CD4-positive, alpha-beta T cell (primary cell): ENCODE results near the gene NFIL3. TPM values are rescaled to one million over a fixed set of nuclear protein-coding genes. Genes with fewer than 3 reads are reported as not detected.
A peak's percentile ranks its signal among the peaks of the same experiment; 100 is the strongest.
"Not testable (repeated sequence)": the region's sequence is repeated elsewhere in the genome, so short reads cannot be mapped to it uniquely, and the experiment has no call there.

Source experiments
- ATAC-seq: fragments of 200-7000 bp; cut with Tn5 transposase; one replicate; pipeline ENCODE4 v1.10.0; 2022; ENCODE audit warnings: mild to moderate bottlenecking; ENCODE audit not compliant: poor library complexity
- CTCF ChIA-PET: fragments of 350-600 bp; sonication (Branson Sonifier 250); formaldehyde crosslinking; loops from one replicate; lab custom pipeline; 2021; ENCODE audit warnings: antibody characterized with exemption, inconsistent platforms; lab: Charles Lee
- POLR2A ChIA-PET: fragments of 350-600 bp; sonication (Branson Sonifier 250); formaldehyde crosslinking; loops from one replicate; lab custom pipeline; 2021; ENCODE audit warnings: antibody characterized with exemption, inconsistent platforms; lab: Charles Lee
- DNase-seq, 14 experiments: peaks; one replicate each; pipeline ENCODE4 v3.0.0-alpha.2; 2013 to 2020; ENCODE audit warnings: mixed read lengths in 2 of 14
- H3K27ac ChIP-seq, 2 donors: one replicate each; pipeline versions ENCODE4 v1.5.1 to v1.7.0; 2013; ENCODE audit warnings: low read length in 2 of 2, low read depth in 1 of 2, mild to moderate bottlenecking in 1 of 2
- H3K27me3 ChIP-seq, 2 experiments: 1 replicate in 1 of 2; 2 replicates in 1 of 2; pipeline versions ENCODE4 v1.6.1 to v1.7.0; 2013; ENCODE audit warnings: low read length in 2 of 2, control low read depth in 1 of 2, mild to moderate bottlenecking in 1 of 2, moderate library complexity in 1 of 2; ENCODE audit not compliant: insufficient read depth in 2 of 2, control insufficient read depth in 1 of 2
- H3K36me3 ChIP-seq: one replicate; pipeline ENCODE4 v1.6.1; 2013; ENCODE audit warnings: low read length, control low read depth; ENCODE audit not compliant: insufficient read depth
- H3K4me1 ChIP-seq: one replicate; pipeline ENCODE4 v1.6.1; 2013; ENCODE audit warnings: low read length, control low read depth; ENCODE audit not compliant: insufficient read depth
- H3K4me3 ChIP-seq: one replicate; pipeline ENCODE4 v1.5.1; 2013; ENCODE audit warnings: mild to moderate bottlenecking, low read length, moderate library complexity
- H3K9me3 ChIP-seq, 2 experiments: 1 replicate in 1 of 2; 2 replicates in 1 of 2; pipeline versions ENCODE4 v1.6.1 to v1.7.0; 2013; ENCODE audit warnings: low read length in 2 of 2, mild to moderate bottlenecking in 2 of 2, control low read depth in 1 of 2, moderate library complexity in 1 of 2; ENCODE audit not compliant: control insufficient read depth in 1 of 2, insufficient read depth in 1 of 2
- H3K27ac Mint-ChIP-seq: one replicate; pipeline ENCODE4 v1.8.0; 2020; ENCODE audit warnings: mixed read lengths
- H3K27me3 Mint-ChIP-seq: one replicate; pipeline ENCODE4 v1.8.0; 2021; ENCODE audit warnings: mixed read lengths
- H3K36me3 Mint-ChIP-seq: one replicate; pipeline ENCODE4 v1.8.0; 2021; ENCODE audit warnings: low read depth, mixed read lengths
- H3K4me1 Mint-ChIP-seq: one replicate; pipeline ENCODE4 v1.8.0; 2021; ENCODE audit warnings: low read depth, mixed read lengths
- H3K4me3 Mint-ChIP-seq: one replicate; pipeline ENCODE4 v1.8.0; 2020; ENCODE audit warnings: mild to moderate bottlenecking, mixed read lengths
- H3K9me3 Mint-ChIP-seq: one replicate; pipeline ENCODE4 v1.8.0; 2020; ENCODE audit warnings: mixed read lengths
- intact Hi-C, 2 experiments: fragments of 100-400 bp; cut with DNase I in 1 of 2; cut with micrococcal nuclease in 1 of 2; formaldehyde crosslinking; loops; one replicate each; pipeline versions ENCODE4 v1.15.1 to v1.9.0; 2023 to 2025; cut with DNase I, micrococcal nuclease
- polyA plus RNA-seq, 2 donors: library from polyadenylated mRNA; unstranded; fragments of 120-200 nt; gene quantifications; one replicate each; pipeline ENCODE4 v1.2.1, GENCODE V29; 2013
- total RNA-seq, 174 experiments: library from RNA in 2 of 174; stranded (reverse) in 2 of 174; gene quantifications; one replicate each; pipeline ENCODE4 v1.2.3 and lab custom pipeline; 2021 to 2026
- TF ChIP-seq, protein P1 (sequence below): fragments of 200-600 bp; IDR thresholded peaks from one replicate; pipeline ENCODE4 v1.8.0; 2022; ENCODE audit warnings: antibody characterized with exemption, mild to moderate bottlenecking

Gene NFIL3, protein sequence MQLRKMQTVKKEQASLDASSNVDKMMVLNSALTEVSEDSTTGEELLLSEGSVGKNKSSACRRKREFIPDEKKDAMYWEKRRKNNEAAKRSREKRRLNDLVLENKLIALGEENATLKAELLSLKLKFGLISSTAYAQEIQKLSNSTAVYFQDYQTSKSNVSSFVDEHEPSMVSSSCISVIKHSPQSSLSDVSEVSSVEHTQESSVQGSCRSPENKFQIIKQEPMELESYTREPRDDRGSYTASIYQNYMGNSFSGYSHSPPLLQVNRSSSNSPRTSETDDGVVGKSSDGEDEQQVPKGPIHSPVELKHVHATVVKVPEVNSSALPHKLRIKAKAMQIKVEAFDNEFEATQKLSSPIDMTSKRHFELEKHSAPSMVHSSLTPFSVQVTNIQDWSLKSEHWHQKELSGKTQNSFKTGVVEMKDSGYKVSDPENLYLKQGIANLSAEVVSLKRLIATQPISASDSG
- total RNA-seq, result 10 to 100 TPM; 31.0 to 32.4 TPM
- 4.0 TPM for polyA plus RNA-seq (2013, experiment 1 of 2)
- polyA plus RNA-seq (2013, experiment 2 of 2), result 10.4 TPM
- 1.8 to 155 (median 21.1) reads per million in 172 experiments for total RNA-seq (lab: John Stamatoyannopoulos, UW)

- H3K9me3 ChIP-seq, result no peaks in the 10 kb centered on the region
- TF ChIP-seq, protein P1, sequence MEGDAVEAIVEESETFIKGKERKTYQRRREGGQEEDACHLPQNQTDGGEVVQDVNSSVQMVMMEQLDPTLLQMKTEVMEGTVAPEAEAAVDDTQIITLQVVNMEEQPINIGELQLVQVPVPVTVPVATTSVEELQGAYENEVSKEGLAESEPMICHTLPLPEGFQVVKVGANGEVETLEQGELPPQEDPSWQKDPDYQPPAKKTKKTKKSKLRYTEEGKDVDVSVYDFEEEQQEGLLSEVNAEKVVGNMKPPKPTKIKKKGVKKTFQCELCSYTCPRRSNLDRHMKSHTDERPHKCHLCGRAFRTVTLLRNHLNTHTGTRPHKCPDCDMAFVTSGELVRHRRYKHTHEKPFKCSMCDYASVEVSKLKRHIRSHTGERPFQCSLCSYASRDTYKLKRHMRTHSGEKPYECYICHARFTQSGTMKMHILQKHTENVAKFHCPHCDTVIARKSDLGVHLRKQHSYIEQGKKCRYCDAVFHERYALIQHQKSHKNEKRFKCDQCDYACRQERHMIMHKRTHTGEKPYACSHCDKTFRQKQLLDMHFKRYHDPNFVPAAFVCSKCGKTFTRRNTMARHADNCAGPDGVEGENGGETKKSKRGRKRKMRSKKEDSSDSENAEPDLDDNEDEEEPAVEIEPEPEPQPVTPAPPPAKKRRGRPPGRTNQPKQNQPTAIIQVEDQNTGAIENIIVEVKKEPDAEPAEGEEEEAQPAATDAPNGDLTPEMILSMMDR, result no peak
- ATAC-seq (peak; percentile 56), DNase-seq (peak; percentile 22 to 87 (median 54))
- Mint-ChIP-seq H3K4me1 (peaks cover 45% of the 10 kb centered on the region), H3K36me3 (peaks cover 16% of the 10 kb centered on the region), H3K4me3 (peak within 1 kb of the TSS; percentile 96), H3K27ac (peak within 1 kb of the TSS; percentile 82), H3K27me3 (peaks cover 44% of the 10 kb centered on the region), H3K9me3 (no peaks in the 10 kb centered on the region)
- CTCF ChIA-PET, result interaction anchor here (1.3 kb wide), 2 partner anchors 9 to 509 kb away, joined by 4 read pairs; no protein-coding TSS in a partner anchor
- intact Hi-C loops, result loop anchor here (2.0 to 5.0 kb wide), 3 partner anchors 61 to 1817 kb away; partner anchors contain the start of genes AUH (in 1 of the 2) and GADD45G (in 1 of the 2)
- POLR2A ChIA-PET, result interaction anchor here (0.6 to 1.5 kb wide), 4 partner anchors 9 to 325 kb away, joined by 3 to 4 read pairs (median 4); no protein-coding TSS in a partner anchor
- H3K4me1 ChIP-seq, result peaks cover 45% of the 10 kb centered on the region
- no peak within 1 kb of the TSS for H3K27ac ChIP-seq
- H3K36me3 ChIP-seq, result no peaks in the 10 kb centered on the region
- H3K27me3 ChIP-seq, result peaks cover 19 to 37% of the 10 kb centered on the region in 2 experiments
- peak within 1 kb of the TSS; percentile 73 for H3K4me3 ChIP-seq
Measured at GRCh38 chr9:91423785-91424402, at the start of gene NFIL3. NFIL3 (minus strand) TSS chr9:91423832; CDS start chr9:91410734, 13,098 bp downstream.

DNA sequence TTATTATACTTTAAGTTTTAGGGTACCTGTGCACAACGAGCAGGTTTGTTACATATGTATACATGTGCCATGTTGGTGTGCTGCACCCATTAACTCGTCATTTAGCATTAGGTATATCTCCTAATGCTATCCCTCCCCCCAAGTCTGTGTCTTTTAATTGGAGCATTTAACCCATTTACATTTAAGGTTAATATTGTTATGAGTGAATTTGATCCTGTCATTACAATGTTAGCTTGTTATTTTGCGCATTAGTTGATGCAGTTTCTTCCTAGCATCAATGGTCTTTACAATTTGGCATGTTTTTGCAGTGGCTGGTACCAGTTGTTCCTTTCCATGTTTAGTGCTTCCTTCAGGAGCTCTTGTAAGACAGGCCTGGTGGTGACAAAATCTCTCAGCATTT, 47.9 kb upstream of the NFIL3 start:
- ATAC-seq, H3K36me3 ChIP-seq, H3K36me3 Mint-ChIP-seq, H3K9me3 Mint-ChIP-seq, intact Hi-C loops, H3K27ac ChIP-seq, POLR2A ChIA-PET, H3K4me3 ChIP-seq, H3K9me3 ChIP-seq, DNase-seq, H3K4me3 Mint-ChIP-seq, H3K4me1 ChIP-seq, H3K27ac Mint-ChIP-seq, H3K4me1 Mint-ChIP-seq: not testable (repeated sequence)
- peaks cover 49% of the 10 kb centered on the region for H3K27me3 Mint-ChIP-seq
- H3K27me3 ChIP-seq, result peaks cover 9 to 19% of the 10 kb centered on the region in 2 experiments
- CTCF ChIA-PET, result interaction anchor here (0.6 kb wide), 1 partner anchor 580 kb away, joined by 3 read pairs; no protein-coding TSS in a partner anchor

GRCh38 chr9:91465420-91465819, 41.8 kb upstream of the NFIL3 start:
- no peak overlapping the region for H3K4me3 Mint-ChIP-seq
- POLR2A ChIA-PET, result no interaction called here
- H3K27ac ChIP-seq, result no peak overlapping the region
- peaks cover 4 to 9% of the 10 kb centered on the region in 2 experiments for H3K9me3 ChIP-seq
- no peaks in the 10 kb centered on the region for H3K36me3 Mint-ChIP-seq
- intact Hi-C loops, result no loop called here
- no peaks in the 10 kb centered on the region for H3K36me3 ChIP-seq
- TF ChIP-seq, protein P1, result no peak
- CTCF ChIA-PET, result no interaction called here
- no peak for ATAC-seq
- no peak overlapping the region for H3K4me3 ChIP-seq
- H3K27me3 Mint-ChIP-seq, result peaks cover 43% of the 10 kb centered on the region
- H3K27me3 ChIP-seq, result peaks cover 0 to 12% of the 10 kb centered on the region in 2 experiments
- H3K4me1 Mint-ChIP-seq, result no peaks in the 10 kb centered on the region
- H3K27ac Mint-ChIP-seq, result no peak overlapping the region
- no peaks in the 10 kb centered on the region for H3K4me1 ChIP-seq
- DNase-seq, result no peak
- peaks cover 12% of the 10 kb centered on the region for H3K9me3 Mint-ChIP-seq
